Left hindlimb (tissue), 1 donor: ENCODE data around the gene PRPF4.
A peak's percentile ranks its signal among the peaks of the same experiment; 100 is the strongest.
"Not testable (repeated sequence)": the region's sequence is repeated elsewhere in the genome, so short reads cannot be mapped to it uniquely, and the experiment has no call there.

ENCODE experiments used
- DNase-seq: peaks from one replicate; pipeline ENCODE4 v3.0.0-alpha.2; 2018

The PRPF4 gene

GRCh38 chr9:113269355-113269754, 6.1 kb upstream of the PRPF4 start:
- DNase-seq = no peak

GRCh38 chr9:113269871-113270270, 5.6 kb upstream of the PRPF4 start:
- no peak for DNase-seq

GRCh38 chr9:113274474-113275156, 843 bp upstream of the PRPF4 start:
- no peak for DNase-seq

- DNase-seq = no peak
Observed at GRCh38 chr9:113278840-113279239, 3.4 kb downstream of the PRPF4 start.

- DNase-seq = no peak
Observed at GRCh38 chr9:113281356-113281755, 5.9 kb downstream of the PRPF4 start.

GRCh38 chr9:113289091-113289490, 13.6 kb downstream of the PRPF4 start:
- DNase-seq = no peak

GRCh38 chr9:113290052-113290607, 14.7 kb downstream of the PRPF4 start:
- DNase-seq = no peak

- DNase-seq = no peak
Observed at GRCh38 chr9:113293285-113293878, 17.9 kb downstream of the PRPF4 start.

- not testable (repeated sequence) for DNase-seq
Observed at GRCh38 chr9:113296247-113296646, 20.8 kb downstream of the PRPF4 start.

GRCh38 chr9:113296796-113297558, 21.5 kb downstream of the PRPF4 start:
- no peak for DNase-seq

GRCh38 chr9:113298311-113298710, 22.9 kb downstream of the PRPF4 start:
- no peak for DNase-seq

- no peak for DNase-seq
Observed at GRCh38 chr9:113298924-113299770, 23.7 kb downstream of the PRPF4 start.

GRCh38 chr9:113299800-113300292, 24.4 kb downstream of the PRPF4 start:
- DNase-seq = no peak

- DNase-seq = no peak
Observed at GRCh38 chr9:113301548-113301947, 26.1 kb downstream of the PRPF4 start.

- no peak for DNase-seq
Observed at GRCh38 chr9:113302792-113303418, 27.4 kb downstream of the PRPF4 start, which contains the start of gene RNF183. RNF183 (minus strand) TSS chr9:113303376; CDS start chr9:113298184, 5,192 bp downstream.

GRCh38 chr9:113306566-113306965, 31.1 kb downstream of the PRPF4 start:
- no peak for DNase-seq

GRCh38 chr9:113307396-113307975, 32.0 kb downstream of the PRPF4 start:
- DNase-seq = no peak

- DNase-seq = no peak
Observed at GRCh38 chr9:113309204-113309813, 33.9 kb downstream of the PRPF4 start.

- DNase-seq = no peak
Observed at GRCh38 chr9:113310538-113310937, 35.1 kb downstream of the PRPF4 start.

- no peak for DNase-seq
Observed at GRCh38 chr9:113311961-113312360, 36.5 kb downstream of the PRPF4 start.

GRCh38 chr9:113313261-113313660, 37.8 kb downstream of the PRPF4 start:
- DNase-seq = peak; percentile 35
